GM10266 (cell line): ENCODE data around the gene MYH9.
"Not testable (repeated sequence)": the region's sequence is repeated elsewhere in the genome, so short reads cannot be mapped to it uniquely, and the experiment has no call there.

ENCODE experiments used
- DNase-seq: peaks from one replicate; pipeline ENCODE4 v3.0.0; 2012; ENCODE audit errors: extremely low spot score
- TF ChIP-seq, protein P1 (sequence below): IDR thresholded peaks from 2 replicates; pipeline ENCODE4 v1.5.1; 2012; ENCODE audit warnings: mild to moderate bottlenecking, low read depth; ENCODE audit not compliant: control insufficient read depth, insufficient read depth; ENCODE audit errors: missing control alignments

MYH9 gene

DNA sequence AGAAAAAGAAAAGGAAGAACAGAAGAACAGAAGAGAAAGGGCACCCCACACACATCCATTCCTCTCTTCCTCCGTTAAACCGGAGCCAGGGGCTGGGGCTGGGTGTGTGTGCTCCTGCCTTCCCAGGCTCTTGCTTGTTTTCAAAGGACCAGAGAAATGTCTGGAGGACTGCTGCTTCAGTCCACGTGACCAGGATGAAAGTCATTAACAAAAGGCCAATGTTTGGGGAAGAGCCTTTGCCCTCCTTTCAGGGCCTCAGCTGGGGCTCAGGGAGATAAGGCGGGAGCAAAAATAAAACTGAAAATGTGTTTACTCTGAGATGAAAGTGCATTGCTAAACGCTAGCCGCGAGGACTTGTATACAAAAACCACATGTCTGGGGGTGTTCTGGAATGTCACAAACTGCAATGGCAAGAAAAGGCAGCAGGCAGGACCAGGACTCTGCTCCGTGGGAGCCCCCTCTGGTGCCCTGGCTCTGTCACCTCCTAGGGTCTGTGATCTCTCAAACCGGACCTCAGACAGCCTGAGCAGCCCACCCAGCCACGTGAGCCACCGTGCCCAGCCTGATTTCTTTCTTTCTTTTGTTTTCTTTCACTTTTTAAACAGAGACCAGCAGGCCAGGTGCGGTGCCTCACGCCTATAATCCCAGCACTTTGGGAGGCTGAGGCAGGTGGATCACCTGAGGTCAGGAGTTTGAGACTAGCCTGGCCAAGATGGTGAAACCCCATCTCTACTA, 31.6 kb upstream of the MYH9 start:
- no peak for DNase-seq
- TF ChIP-seq, protein P1, sequence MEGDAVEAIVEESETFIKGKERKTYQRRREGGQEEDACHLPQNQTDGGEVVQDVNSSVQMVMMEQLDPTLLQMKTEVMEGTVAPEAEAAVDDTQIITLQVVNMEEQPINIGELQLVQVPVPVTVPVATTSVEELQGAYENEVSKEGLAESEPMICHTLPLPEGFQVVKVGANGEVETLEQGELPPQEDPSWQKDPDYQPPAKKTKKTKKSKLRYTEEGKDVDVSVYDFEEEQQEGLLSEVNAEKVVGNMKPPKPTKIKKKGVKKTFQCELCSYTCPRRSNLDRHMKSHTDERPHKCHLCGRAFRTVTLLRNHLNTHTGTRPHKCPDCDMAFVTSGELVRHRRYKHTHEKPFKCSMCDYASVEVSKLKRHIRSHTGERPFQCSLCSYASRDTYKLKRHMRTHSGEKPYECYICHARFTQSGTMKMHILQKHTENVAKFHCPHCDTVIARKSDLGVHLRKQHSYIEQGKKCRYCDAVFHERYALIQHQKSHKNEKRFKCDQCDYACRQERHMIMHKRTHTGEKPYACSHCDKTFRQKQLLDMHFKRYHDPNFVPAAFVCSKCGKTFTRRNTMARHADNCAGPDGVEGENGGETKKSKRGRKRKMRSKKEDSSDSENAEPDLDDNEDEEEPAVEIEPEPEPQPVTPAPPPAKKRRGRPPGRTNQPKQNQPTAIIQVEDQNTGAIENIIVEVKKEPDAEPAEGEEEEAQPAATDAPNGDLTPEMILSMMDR: no peak

DNA sequence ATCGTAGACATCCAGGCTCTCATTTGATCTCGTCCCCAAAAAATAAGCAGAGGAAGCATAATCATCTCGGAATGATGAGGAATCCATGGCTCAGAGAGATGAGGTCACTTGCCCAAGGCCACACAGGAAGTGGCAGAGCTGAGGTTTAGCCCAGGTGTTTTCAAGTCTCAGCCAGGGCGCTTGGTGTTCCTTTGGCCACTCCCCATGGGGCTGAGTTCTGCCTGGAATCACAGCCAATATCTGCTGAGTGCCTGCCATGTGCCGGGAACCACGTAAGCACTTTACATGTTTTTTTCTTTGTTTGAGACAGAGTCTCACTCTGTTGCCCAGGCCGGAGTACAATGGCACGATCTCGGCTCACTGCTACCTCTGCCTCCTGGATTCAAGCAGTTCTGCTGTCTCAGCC, 29.5 kb upstream of the MYH9 start:
- TF ChIP-seq, protein P1: no peak
- DNase-seq: no peak

DNA sequence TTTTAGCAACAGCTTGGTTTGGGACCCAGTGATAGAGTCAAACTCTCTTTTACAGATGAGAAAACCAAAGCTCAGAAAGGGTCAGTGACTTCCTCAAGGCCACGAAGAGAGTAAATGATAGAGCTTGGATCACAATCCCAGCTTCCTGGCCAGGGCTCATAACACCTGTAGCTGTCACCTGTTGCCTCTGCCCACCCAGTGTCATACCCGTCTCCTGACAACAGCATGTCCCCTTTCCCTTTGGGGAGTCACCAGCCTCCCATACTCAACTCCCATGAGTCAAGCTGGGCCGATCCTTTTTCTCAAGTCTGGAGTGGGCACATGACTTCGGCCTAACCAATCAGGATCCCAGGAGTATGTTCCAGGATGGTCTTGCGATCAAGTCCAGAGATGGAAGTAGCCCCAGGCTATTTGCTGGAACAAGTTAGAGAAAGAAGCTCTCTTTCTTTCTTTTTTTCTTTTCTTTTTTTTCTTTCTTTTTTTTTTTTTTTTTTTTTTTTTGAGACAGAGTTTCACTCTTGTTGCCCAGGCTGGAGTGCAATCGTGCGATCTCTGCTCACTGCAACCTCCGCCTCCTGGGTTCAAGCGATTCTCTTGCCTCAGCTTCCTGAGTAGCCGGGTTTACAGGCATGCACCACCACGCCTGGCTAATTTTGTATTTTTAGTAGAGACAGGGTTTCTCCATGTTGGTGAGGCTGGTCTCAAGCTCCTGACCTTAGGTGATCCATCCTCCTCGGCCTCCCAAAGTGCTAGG, 27.8 kb upstream of the MYH9 start:
- TF ChIP-seq, protein P1: no peak
- no peak for DNase-seq

DNA sequence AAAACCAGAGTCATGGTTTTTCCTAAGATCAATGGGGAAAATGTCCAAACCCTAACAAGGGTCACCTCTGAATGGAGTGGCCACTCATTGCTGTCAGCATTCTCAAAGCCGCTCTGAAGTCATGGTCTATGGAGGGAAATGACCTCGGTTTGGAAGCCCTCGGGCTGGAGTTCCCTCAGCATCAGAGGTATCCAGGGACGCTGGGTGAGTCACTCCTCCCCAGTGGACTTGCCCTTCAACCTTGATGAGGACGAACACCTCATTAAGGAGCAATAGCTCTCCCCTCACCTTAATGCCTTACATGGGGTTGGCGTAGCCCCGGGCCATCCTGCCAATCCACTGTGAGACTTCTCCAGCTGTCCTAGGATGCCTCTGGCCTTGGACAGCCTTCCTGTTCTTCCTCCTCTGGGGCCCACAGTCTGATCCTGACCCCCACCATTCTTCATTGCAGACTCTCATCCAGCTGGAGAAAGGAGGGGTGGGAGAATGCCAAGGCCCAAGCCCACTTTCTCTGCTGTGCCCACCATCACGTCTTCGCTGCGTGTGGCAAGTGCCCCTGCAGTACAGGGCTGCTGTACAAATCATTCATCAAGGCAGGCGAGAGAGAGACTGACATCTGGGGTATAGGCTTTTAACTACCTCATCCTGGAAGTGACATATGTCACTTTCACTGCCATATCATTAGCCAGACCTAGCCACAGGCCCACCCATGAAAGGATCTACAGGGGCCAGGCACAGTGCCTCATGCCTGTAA, 25.4 kb upstream of the MYH9 start:
- no peak for DNase-seq
- TF ChIP-seq, protein P1: no peak

DNA sequence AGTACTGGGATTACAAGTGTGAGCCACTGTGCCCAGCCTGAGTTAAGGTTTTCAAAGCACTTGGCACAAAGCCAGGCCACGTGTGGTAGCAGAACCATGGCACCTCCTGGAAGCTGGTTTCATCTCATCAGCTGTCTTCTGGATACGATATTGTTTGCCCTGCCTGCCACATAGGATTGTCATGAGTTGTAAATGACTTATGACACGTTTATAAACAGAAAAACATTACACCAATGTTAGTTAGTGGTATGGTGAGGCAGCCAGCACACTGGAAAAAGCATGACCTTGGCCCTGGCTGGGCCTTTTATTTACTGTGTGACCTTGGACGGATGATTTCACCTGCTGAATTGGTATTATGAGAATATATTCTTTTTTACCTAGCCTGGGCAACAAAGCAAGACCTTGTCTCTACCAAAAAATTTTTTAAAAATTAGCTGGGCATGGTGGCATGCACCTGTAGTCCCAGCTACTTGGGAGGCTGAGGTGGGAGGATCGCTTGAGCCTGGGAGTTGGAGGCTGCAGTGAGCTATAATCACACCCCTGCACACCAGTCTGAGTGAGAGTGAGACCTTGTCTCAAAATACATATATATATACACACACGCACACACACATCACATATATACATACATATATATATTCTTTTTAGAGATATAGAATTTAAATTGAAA, 24.0 kb upstream of the MYH9 start:
- DNase-seq: no peak
- TF ChIP-seq, protein P1: no peak

DNA sequence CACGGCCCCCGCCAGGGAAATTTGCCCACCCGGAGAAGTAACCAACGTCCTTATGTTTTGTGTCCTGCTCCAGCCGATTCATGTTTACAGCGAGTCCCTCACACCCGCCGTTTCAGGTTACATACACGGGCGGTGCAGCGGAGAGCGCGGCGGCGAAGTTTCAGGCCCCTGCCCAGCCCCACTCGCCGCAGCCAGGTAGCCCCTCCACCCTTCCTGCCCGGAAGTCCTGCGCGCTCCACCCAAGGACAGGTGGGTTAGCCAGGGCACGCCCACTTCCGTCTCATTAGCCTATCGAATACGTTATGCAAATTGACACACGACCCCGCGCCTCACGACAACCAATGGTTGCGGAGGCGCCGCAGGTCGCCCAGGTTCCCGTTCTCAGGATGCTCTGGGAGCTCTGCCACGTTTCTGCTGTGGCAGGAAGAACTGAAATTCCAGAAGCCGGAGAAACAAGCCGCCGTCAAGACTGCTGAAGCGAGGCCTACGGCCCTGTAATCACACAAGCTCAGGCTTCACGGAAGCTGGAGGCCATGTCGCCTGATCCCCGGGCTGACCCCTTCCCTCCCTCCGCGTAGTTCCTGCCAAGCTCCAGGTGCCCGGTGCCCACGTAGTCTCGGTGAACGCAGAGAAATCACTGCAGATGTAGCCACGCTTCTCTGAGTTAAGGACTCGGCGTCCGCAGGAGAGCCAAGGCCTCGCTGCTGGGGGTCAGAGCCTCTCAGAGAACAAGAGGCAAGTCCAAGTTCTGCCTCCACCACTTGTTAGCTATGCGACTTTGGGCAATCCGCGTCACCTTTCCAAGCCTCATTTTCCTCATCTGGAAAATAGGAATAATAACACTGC, 22.4 kb upstream of the MYH9 start:
- DNase-seq: peak; percentile 71
- TF ChIP-seq, protein P1: no peak

DNA sequence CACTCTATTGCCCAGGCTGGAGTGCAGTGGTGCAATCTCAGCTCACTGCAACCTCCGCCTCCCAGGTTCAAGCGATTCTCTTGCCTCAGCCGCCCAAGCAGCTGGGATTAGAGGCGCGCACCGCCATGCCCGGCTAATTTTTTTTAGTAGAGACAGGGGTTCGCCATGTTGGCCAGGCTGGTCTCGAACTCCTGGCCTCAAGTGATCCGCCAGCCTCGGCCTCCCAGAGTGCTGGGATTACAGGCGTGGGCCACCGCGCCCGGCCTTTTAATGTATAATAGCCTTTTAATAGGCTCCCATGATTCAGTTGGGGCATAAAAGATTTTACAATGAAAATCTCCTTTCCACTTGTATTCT, 21.8 kb upstream of the MYH9 start:
- DNase-seq: not testable (repeated sequence)
